GM21390 (cell line): ENCODE results near the gene XPO1.
"Not testable (repeated sequence)": the region's sequence is repeated elsewhere in the genome, so short reads cannot be mapped to it uniquely, and the experiment has no call there.

ENCODE experiments used
- ATAC-seq: cut with Tn5 transposase; IDR thresholded peaks from one replicate; pipeline ENCODE4 v1.9.1; 2021; ENCODE audit not compliant: unreplicated experiment

Gene XPO1

DNA sequence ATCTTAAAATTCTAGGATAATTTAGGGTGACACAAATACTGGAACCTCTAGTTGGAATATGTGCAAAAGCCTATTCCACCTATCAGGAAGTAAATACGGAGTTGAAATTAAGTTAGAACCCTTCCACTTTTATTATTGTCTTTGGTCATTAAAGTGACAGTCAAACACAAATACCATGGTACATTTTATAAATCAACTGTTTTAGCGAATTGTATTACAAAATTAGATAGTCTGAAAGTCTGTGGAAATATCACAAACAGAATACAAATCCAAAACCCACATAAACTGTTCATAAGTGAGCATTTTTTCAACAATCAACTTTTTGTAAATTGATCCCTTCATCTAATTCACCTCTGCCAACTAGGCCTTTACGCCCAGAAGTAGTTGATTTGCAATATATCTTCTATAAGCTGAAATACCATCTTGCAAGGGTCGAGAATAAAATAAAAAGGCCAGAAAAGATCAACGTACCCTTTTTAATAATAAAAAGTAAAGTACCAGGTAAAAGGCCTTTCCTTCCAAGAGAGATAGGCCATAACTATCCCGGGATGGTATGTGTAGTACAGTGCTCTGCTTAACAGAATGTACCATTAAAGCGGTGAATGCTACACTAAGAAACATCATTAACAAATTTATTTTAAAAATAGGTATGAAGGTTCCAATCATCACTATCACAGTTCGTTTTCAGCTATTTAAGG lies 68.6 kb downstream of the XPO1 start:
- no peak for ATAC-seq

DNA sequence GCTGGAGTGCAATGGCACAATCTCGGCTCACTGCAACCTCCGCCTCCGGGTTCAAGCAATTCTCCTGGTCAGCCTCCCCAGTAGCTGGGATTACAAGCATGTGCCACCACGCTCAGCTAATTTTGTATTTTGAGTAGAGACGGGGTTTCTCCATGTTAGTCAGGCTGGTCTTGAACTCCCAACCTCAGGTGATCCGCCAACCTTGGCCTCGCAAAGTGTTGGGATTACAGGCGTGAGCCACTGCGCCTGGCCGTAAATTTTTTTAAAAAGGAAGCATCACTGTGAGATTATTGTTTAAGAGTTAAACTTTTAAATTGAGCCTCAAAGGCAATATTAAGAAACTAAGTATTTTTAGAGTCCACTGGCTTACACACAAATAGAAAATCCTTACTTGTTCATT lies 69.9 kb downstream of the XPO1 start:
- ATAC-seq, result not testable (repeated sequence)

DNA sequence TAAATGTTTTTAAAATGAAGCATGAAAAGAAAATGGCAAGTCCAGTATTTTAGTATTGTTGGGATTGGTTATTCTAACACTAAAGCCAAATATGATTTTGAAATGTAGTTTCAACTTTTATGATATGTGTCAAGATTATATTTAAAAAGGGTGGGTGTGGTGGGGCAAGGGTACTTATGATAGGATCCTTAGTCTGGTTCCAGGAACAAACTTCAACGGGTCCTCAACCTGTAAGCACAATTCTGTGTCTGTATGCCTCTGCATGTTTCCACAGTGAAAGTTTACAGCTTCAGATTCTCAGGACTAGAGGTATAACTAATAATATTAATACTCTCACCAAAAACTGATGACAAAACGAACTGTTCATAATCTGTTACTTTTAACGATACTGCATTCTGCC lies 73.1 kb downstream of the XPO1 start:
- ATAC-seq, result no peak

DNA sequence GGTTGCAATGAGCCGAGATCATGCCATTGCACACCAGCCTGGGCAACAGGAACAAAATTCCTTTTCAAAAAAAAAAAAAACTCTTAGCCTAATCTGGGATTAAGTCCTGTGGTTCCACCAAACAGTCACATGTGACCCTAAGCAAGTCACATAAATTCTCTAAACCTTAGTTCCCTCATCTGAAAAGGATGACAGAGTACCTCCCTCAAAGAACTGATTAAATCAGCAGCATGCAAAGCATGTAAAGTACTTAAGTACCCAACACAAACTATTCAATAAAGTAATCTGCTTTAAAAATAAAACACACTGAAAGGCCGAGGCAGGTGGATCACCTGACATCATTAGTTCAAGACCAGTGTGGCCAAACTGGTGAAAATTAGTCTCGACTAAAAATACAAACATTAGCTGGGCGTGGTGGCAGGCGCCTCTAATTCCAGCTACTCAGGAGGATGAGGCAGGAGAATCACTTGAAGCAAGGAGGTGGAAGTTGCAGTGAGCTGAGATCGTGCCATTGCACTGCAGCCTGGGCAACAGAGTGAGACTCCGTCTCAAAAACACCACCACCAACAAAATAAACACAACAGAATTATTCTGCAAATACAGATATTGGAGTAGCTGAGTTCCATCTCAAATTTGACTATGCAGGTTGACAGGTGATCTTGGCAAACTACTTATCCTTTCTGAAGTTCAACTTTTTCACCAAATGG lies 74.2 kb downstream of the XPO1 start:
- peak; percentile 27 for ATAC-seq

DNA sequence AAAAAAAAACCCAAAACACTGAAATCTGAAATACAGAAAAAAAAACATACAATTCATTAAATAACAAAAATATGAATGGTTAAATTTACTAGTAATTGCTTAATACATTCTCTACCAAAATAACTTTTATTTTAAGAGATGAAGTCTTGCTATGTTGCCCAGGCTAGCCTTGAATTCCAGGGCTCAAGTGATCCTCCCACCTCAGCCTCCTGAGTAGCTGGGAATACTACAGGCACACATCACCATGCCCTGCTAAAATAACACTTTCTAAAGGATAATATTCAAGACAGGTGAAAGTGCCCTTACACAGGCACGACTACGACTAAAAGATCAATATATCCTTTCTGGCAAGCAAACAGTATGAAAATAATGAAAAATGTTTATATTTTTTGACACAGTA lies 76.8 kb downstream of the XPO1 start:
- no peak for ATAC-seq

DNA sequence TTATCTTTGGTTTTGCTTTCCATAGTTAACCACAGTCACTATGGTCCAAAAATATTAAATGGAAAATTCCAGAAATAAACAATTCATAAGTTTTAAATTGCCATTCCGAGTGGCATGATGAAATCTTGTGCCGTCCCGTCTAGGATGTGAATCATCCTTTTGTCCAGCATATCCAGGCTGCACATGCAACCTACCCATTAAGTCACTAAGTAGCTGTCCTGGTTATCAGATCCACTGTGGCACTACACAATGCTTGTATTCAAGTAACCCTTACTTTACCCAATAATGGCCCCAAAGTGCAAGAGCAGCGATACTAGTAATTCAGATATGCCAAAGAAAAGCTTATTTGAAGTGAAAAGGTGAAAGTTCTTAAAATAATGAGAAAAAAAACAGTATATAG lies 78.0 kb downstream of the XPO1 start:
- ATAC-seq, result no peak

DNA sequence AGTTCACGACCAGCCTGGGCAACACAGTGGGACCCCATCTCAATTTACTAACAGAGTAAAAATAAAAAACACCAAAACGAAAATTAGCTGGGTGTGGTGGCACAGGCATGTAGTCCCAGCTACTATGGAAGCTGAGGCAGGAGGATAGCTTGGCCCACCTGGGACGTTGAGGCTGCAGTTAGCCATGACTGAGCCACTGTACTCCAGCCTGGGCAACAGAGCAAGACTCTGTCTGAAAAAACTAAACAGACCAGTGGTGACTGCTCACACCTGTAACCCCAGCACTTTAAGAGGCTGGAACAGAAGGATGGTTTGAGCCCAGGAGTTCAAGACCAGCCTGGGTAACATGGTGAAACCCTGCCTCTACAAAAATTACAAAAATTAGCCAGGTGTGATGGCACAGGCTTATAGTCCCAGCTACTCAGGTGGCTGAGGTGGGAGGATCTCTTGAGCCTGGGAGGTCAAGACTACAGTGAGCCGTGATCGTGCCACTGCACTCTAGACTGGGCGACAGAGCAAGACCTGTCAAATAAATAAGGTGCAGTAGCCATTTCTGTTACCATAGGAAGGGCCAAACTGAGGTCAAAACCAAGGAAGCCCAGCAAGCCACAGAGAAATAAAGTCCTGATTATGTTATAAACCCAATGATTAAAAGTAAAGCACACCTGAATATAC lies 81.3 kb downstream of the XPO1 start:
- no peak for ATAC-seq

DNA sequence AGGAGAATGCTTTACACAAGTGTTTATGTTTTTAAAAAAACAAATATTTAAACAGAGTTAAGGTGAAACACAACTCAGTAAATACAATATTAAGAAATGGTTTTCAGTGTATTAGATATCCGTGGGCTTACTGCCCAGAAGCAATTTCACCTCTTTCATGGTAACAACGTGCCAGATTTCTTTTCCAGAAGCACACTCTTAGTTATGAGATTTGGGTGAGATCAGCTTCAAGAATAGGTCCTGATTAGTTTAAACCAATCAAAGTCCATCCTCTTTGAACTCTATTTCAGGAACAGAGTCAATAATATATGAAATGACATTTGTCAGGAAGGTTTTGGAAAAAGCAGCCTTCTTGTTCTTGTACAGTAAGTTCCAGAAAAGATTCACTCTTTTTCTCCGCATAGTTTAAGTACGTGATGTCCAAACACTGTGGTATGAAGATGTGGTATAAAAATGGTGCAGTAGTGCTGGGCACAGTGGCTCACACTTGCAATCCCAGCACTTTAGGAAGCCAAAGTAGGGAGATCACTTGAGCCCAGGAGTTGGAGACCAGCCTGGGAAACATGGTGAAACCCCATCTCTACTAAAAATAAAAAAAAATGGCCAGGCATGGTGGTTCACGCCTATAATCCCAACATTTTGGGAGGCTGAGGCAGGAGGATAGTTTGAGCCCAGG lies 81.9 kb downstream of the XPO1 start:
- no peak for ATAC-seq

DNA sequence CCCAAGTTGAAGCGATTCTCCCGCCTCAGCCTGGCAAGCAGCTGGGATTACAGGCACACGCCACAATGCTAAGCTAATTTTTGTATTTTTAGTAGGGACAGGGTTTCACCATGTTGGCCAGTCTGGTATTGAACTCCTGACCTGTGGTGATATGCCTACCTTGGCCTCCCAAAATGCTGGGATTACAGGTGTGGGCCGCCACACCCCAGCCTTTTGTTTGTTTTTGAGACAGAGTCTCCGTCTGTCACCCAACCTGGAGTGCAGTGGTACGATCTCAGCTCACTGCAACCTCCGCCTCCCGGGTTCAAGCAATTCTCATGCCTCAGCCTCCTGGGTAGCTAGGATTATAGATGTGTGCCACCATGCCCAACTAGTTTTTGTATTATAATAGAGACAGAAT lies 83.2 kb downstream of the XPO1 start:
- not testable (repeated sequence) for ATAC-seq

DNA sequence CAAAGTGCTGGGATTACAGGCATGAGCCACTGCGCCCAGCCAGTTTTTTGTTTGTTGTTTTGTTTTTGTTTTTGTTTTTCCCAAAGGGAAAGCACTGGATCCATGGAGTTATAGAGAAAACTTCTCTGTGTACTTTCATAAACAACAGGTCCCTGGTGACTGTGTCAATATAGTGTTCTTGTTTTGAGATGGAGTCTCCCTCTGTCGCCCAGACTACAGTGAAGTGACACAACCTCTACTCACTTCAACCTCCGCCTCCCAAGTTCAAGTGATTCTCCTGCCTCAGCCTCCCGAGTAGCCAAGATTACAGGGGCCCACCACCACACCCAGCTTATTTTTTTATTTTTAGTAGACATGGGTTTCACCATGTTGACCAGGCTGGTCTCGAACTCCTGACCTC lies 83.8 kb downstream of the XPO1 start:
- no peak for ATAC-seq

DNA sequence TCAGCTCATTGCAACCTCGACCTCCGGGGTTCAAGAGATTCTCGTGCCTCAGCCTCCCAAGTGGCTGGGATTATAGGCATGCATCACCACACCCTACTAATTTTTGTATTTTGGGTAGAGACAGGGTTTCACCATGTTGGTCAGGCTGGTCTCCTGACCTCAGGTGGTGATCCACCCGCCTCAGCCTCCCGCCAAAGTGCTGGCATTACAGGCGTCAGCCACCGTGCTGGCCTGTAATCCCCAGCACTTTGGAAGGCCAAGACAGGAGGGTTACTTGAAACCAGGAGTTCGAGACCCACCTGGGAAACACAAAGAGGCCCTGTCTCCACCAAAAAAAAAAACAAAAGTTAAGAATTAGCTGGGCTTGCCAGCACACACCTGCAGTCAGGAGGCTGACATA lies 85.8 kb downstream of the XPO1 start:
- no peak for ATAC-seq

DNA sequence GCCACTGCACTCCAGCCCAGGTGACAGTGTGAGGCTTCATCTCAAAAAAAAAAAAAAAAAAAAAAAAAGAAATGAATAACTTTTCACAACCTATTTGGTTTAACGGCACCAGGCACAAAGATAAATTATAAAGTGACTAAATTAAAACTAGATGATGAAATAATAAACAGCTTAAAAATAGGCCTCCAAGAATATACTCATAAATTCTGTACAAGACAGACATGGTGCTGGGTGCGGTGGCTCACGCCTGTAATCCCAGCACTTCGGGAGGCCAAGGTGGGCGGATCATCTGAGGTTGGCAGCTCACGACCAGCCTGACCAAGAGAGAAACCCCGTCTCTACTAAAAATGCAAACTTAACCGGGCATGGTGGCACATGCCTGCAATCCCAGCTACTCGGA lies 87.0 kb downstream of the XPO1 start:
- ATAC-seq, result no peak

DNA sequence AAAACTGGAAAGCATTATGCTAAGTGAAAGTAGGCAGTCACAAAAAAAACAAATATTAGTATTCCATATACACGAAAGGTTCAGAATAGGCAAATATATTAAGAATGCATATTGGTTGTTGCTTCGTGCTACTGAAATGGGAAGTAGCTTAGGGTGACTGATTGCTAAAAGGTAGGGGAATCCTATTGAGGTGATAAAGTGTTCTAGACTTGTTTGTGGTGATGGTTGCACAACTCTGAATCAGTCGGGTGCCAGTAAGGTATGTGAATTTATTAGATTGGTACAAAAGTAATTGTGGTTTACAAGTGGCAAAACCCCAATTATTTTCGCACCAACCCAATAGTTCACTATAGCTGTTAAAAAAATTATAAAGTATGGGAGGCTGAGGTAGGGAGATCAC lies 88.0 kb downstream of the XPO1 start:
- peak; percentile 57 for ATAC-seq

DNA sequence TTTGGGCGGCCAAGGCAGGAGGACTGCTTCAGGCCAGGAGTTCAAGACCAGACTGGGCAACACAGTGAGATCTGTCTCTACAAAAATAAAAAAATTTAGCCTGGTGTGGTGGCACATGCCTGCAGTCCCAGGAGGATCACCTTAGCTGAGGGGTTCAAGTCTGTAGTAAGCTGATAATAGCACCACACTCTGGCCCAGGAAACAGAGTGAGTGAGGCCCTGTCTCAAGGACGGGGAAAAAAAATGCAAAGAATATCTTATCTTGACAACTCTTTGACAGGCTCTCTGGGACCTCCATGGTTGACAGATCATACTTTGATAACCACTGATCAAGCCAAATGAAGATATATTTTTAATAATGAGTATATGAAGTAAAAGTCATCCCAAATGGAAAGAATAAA lies 89.9 kb downstream of the XPO1 start:
- ATAC-seq, result no peak

DNA sequence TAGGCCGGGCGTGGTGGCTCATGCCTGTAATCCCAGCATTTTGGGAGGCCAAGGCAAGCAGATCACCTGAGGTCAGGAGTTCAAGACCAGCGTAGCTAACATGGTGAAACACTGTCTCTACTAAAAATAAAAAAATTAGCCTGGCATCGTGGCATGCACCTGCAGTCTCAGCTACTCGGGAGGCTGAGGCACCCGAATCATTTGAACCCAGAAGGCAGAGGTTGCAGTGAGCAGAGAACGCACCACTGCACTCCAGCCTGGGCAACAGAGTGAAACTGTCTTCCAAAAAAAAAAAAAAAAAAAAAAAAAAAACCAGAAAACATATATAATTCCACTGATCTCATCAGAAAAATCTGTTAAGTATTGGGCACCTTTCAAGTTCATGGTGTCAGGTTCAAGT lies 91.2 kb downstream of the XPO1 start:
- ATAC-seq, result not testable (repeated sequence)

DNA sequence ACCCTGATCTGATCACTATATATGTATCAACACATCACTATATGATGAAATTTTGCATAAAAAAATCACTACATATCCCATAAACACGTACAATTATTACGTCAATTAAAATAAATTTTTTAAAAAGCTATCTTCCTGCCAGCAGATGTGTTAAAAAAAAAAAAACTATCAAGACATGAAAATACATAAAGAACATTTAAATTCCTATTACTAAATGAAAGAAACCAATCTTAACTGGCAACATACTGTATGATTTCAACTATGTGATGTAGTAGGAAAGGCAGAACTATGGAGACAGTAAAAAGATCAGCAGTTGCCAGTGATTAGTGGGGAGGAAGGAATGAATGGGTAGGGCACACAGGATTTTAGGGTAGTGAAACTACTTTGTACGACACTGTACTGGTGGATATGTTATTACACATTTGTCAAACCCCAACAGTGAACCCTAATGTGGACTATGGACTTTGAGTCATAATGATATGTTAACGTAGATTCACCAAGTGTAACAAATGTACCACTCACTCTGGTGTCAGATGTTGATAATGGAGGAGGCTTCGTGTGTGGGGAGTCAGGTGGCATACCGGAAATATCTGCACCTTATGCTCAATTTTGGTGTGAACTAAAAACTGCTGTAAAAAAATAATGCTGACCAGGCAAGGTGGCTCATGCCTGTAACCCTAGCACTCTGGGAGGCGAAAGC lies 94.7 kb downstream of the XPO1 start:
- ATAC-seq, result peak; percentile 82

DNA sequence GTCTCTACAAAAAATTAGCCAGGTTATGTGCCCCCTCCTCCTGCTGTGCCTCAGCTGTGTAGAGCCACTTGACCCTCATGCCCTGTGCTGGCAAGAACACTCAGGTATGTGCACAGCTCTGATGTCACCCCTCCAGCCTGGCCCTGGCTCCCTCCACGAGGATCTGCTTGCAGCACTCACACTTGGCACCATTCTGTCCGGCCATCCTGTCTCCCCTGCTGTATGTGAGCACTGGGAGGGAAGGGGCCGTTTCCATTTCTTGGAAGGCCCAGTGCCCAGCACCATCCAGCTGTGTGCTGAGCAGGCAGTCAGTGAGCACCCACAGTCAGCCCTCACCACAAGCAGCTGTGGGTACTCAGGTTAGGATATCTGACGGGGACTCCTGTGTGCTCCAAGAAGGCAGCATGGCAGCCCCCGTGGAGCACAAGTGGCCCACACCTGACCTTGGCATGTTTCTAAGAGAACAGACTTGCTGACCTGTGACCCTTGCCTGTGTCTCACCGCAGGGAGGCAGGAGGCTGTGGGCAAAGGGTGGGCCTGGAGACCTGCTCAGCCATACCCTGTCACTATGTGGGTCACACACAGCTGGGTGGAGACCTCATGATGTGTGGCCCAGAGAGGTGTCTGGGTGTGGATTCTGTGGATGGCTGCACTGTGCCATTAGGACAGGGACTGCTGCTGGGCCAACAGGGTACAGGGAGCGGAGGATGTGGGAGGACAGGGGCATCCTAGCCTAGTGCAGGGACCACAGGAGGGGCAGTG lies 98.7 kb downstream of the XPO1 start:
- no peak for ATAC-seq

DNA sequence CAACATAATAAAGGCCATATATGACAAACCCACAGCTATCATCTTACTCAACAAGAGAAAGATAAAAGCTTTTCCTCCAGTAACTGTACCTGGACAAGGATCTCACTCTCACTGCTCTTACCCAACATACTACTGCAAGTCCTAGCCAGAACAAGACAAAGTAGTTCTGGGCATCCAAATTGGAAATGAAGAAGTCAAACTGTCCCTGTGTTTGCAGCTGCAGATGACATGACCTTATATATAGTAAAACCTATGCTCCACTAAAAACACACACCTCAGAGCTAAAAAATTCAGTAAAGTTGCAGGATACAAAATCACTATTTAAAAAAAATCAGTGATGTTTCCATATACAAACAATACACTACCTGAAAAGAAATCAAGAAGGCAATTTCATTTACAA lies 99.5 kb downstream of the XPO1 start:
- ATAC-seq, result no peak

DNA sequence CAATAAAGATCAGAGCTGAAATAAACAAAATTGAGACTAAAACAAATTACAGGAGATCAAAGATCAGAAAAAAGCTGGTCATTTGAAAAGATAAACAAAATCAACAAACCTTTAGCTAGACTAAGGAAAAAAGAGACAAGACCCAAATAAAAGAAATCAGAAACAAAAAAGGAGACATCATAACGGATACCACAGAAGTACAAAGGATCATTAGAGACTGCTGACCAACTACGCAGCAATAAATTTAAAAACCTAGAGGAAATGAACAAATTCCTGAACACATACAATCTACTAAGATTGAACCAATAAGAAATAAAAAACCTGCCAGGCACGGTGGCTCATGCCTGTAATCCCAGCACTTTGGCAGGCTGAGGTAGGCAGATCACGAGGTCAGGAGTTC lies 101.0 kb downstream of the XPO1 start:
- ATAC-seq, result no peak

DNA sequence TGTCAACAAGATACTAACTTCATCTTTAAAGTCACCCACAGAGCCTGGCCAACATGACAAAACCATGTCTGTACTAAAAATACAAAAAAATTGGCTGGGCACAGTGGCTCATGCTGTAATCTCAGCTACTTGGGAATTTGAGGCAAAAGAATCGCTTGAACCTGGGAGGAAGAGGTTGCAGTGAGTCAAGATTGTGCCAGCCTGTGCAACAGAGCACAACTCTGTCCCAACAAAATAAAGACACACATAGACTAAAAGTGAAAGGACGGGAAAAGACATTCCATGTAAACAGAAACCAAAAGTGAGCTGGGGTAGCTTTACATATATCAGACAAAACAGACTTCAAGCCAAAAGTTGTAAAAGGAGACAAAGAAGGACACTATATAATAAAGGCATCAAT lies 102.1 kb downstream of the XPO1 start:
- ATAC-seq, result no peak
